K562 (cell line): Measurements from ENCODE around the gene CEACAM20. TPM values are rescaled to one million over a fixed set of nuclear protein-coding genes. Genes with fewer than 3 reads are reported as not detected.
A peak's percentile ranks its signal among the peaks of the same experiment; 100 is the strongest.

Source experiments
- ATAC-seq: fragments of 200-7000 bp; cut with Tn5 transposase; 3 replicates; pipeline ENCODE4 v1.9.1; 2020; ENCODE audit warnings: moderate library complexity
- BruUV-seq: library from RNA; stranded (reverse); fragments of 400-500 nt; replicated peaks from 2 replicates; lab custom pipeline; 2021; lab: Mats Ljungman, UMichigan
- CTCF ChIA-PET: fragments of 300-600 bp; formaldehyde crosslinking; extraction: SDS; loops from one replicate; lab custom pipeline; 2021; ENCODE audit warnings: low intra/inter-chr PET ratio; lab: Yijun Ruan, JAX
- POLR2A ChIA-PET: fragments of 300-600, 350-650 bp; sonication (Branson Sonifier 250); formaldehyde crosslinking; extraction: SDS; loops from one replicate; lab custom pipeline; 2021; ENCODE audit warnings: antibody characterized with exemption, inconsistent platforms; lab: Yijun Ruan, JAX
- DNase-seq, 4 experiments: peaks; one replicate each; pipeline versions ENCODE4 v3.0.0 to v3.0.0-alpha.2; 2011 to 2018; ENCODE audit warnings: low spot score in 3 of 4, mixed read lengths in 3 of 4; ENCODE audit errors: extremely low read depth in 1 of 4
- FAIRE-seq: peaks from 2 replicates; lab custom pipeline; 2011; peaks lifted over from hg19 to GRCh38; lab: Jason Lieb, UNC
- H2AFZ ChIP-seq: 2 replicates; pipeline ENCODE4 v1.6.0; 2011; ENCODE audit warnings: low read depth, low read length, control low read depth, inconsistent platforms
- H3K27ac ChIP-seq: fragments of 200-600 bp; 3 replicates; pipeline ENCODE4 v1.8.0; 2011; ENCODE audit warnings: low read depth, mild to moderate bottlenecking, control low read depth, inconsistent platforms, low read length, moderate library complexity, mixed read lengths; ENCODE audit errors: extremely low read depth
- H3K27me3 ChIP-seq, 2 experiments: fragments of 300-600 bp in 1 of 2; 2 replicates in 1 of 2; 3 replicates in 1 of 2; pipeline versions ENCODE4 v1.6.0 to v1.8.0; 2011; ENCODE audit warnings: inconsistent platforms in 2 of 2, low read length in 2 of 2, mild to moderate bottlenecking in 1 of 2, mixed read lengths in 1 of 2, moderate library complexity in 1 of 2; ENCODE audit not compliant: control insufficient read depth in 2 of 2, insufficient read depth in 2 of 2
- H3K36me3 ChIP-seq: fragments of 300-600 bp; 3 replicates; pipeline ENCODE4 v1.8.0; 2011; ENCODE audit warnings: mild to moderate bottlenecking, low read length, inconsistent platforms; ENCODE audit not compliant: control insufficient read depth, insufficient read depth
- H3K4me1 ChIP-seq, 2 experiments: fragments of 200-600 bp in 1 of 2; replicated peaks in 1 of 2; 2 replicates in 1 of 2; 3 replicates in 1 of 2; pipeline versions ENCODE4 v1.5.1 to v1.8.0; 2011; ENCODE audit warnings: inconsistent platforms in 2 of 2, low read length in 2 of 2, mild to moderate bottlenecking in 1 of 2, mixed read lengths in 1 of 2, moderate library complexity in 1 of 2; ENCODE audit not compliant: control insufficient read depth in 2 of 2, insufficient read depth in 2 of 2
- H3K4me2 ChIP-seq: 2 replicates; pipeline ENCODE4 v1.6.1; 2011; ENCODE audit warnings: low read length, control low read depth, inconsistent platforms, mixed read lengths; ENCODE audit not compliant: insufficient read depth
- H3K4me3 ChIP-seq: fragments of 200-600 bp; sonication (generic), shearing (Covaris generic); 2 replicates; pipeline ENCODE4 v1.5.1; 2016; ENCODE audit warnings: control low read depth, inconsistent platforms
- H3K79me2 ChIP-seq: fragments of 200-600 bp; 3 replicates; pipeline ENCODE4 v1.8.0; 2011; ENCODE audit warnings: low read length, inconsistent platforms; ENCODE audit not compliant: control insufficient read depth, insufficient read depth
- H3K9ac ChIP-seq, 2 experiments: 2 replicates each; pipeline versions ENCODE4 v1.6.0 to v1.6.1; 2011; ENCODE audit warnings: low read depth in 2 of 2, low read length in 2 of 2, control low read depth in 1 of 2, inconsistent platforms in 1 of 2, mild to moderate bottlenecking in 1 of 2, mixed read lengths in 1 of 2; ENCODE audit not compliant: insufficient read depth in 1 of 2
- H3K9me1 ChIP-seq: one replicate; pipeline ENCODE4 v1.6.0; 2011; ENCODE audit warnings: inconsistent platforms, mild to moderate bottlenecking, low read length, moderate library complexity; ENCODE audit not compliant: control insufficient read depth, insufficient read depth
- H3K9me3 ChIP-seq: replicated peaks from 2 replicates; pipeline ENCODE4 v1.5.1; 2011; ENCODE audit warnings: low read depth, low read length, inconsistent platforms; ENCODE audit not compliant: control insufficient read depth, insufficient read depth
- H4K20me1 ChIP-seq: replicated peaks from 2 replicates; pipeline ENCODE4 v1.6.1; 2011; ENCODE audit warnings: low read length, inconsistent platforms, mixed read lengths; ENCODE audit not compliant: control insufficient read depth, insufficient read depth
- ADNP ChIP-seq: fragments of 200-800 bp; sonication (Bioruptor generic); IDR thresholded peaks from 2 replicates; pipeline ENCODE4 v1.6.1; 2016; ENCODE audit warnings: missing genetic modification characterization, missing compliant biosample characterization
- BCOR ChIP-seq: fragments of 450-650 bp; IDR thresholded peaks from 2 replicates; pipeline ENCODE4 v1.6.1; 2016
- CBX1 ChIP-seq: sonication (generic); IDR thresholded peaks from 2 replicates; pipeline ENCODE4 v1.6.1; 2016; ENCODE audit warnings: antibody characterized with exemption, low read depth, mild to moderate bottlenecking
- CHD4 ChIP-seq: fragments of 200-600 bp; sonication (generic); IDR thresholded peaks from 3 replicates; pipeline ENCODE4 v1.6.1; 2012; ENCODE audit warnings: low read depth, mild to moderate bottlenecking, mixed read lengths, low read length, inconsistent platforms; ENCODE audit not compliant: insufficient read depth, insufficient replicate concordance, poor library complexity, severe bottlenecking
- E2F6 ChIP-seq, 2 experiments: IDR thresholded peaks; 2 replicates each; pipeline ENCODE4 v1.6.1; 2011; ENCODE audit warnings: borderline replicate concordance in 1 of 2, control low read depth in 1 of 2, low read depth in 1 of 2, low read length in 1 of 2, mild to moderate bottlenecking in 1 of 2, mixed read lengths in 1 of 2, moderate library complexity in 1 of 2; ENCODE audit not compliant: insufficient read depth in 1 of 2, insufficient read length in 1 of 2, poor library complexity in 1 of 2, severe bottlenecking in 1 of 2; ENCODE audit errors: extremely low read depth in 1 of 2
- FOXM1 ChIP-seq, 2 experiments: fragments of 450-650 bp in 1 of 2; sonication (generic) in 1 of 2; formaldehyde crosslinking in 1 of 2; IDR thresholded peaks; 2 replicates each; pipeline versions ENCODE4 v1.6.1 to v1.9.0; 2017 to 2022; ENCODE audit warnings: low read depth in 2 of 2, mild to moderate bottlenecking in 2 of 2, missing genetic modification reagents in 1 of 2, moderate library complexity in 1 of 2
- IRF9 ChIP-seq: fragments of 450-650 bp; IDR thresholded peaks from 2 replicates; pipeline ENCODE4 v1.6.1; 2016; ENCODE audit warnings: missing biosample characterization, missing genetic modification characterization
- KDM1A ChIP-seq, 2 experiments: fragments of 450-650 bp; IDR thresholded peaks; 2 replicates each; pipeline ENCODE4 v1.6.1; 2016; ENCODE audit warnings: mild to moderate bottlenecking in 2 of 2
- NFIC ChIP-seq: fragments of 450-650 bp; IDR thresholded peaks from 2 replicates; pipeline ENCODE4 v1.6.1; 2017; ENCODE audit warnings: mild to moderate bottlenecking, inconsistent platforms
- RBM25 ChIP-seq: fragments of 200-400 bp; formaldehyde crosslinking; IDR thresholded peaks from 2 replicates; pipeline ENCODE4 v1.6.1; 2018; ENCODE audit warnings: low read length, low read depth, moderate library complexity; ENCODE audit not compliant: severe bottlenecking
- SIN3B ChIP-seq: fragments of 450-650 bp; IDR thresholded peaks from 2 replicates; pipeline ENCODE4 v1.6.1; 2017; ENCODE audit warnings: low read depth, mild to moderate bottlenecking, moderate library complexity
- ZFP36 ChIP-seq: fragments of 150-350 bp; IDR thresholded peaks from 2 replicates; pipeline ENCODE4 v1.6.1; 2018; ENCODE audit warnings: low read length, low read depth; ENCODE audit not compliant: partially characterized antibody
- WGBS: fragments of 100-300 bp; shearing (Covaris generic); methylation state at CpG from one replicate; pipeline ENCODE4 v1.1.6; 2016; ENCODE audit warnings: low coverage, mixed read lengths; ENCODE audit not compliant: insufficient coverage; ENCODE audit errors: missing lambda C conversion rate; 5-methylcytosine and 5-hydroxymethylcytosine counted together
- in situ Hi-C: fragments of 300-500 bp; cut with MboI; formaldehyde crosslinking; loops from 4 replicates; pipeline ENCODE4 v1.15.0; 2018; ENCODE audit warnings: inconsistent platforms, mixed read lengths
- intact Hi-C: fragments of 100-400 bp; cut with micrococcal nuclease; formaldehyde crosslinking; loops from 2 replicates; pipeline ENCODE4 v1.14.2; 2022
- polyA plus RNA-seq, 8 experiments: library from polyadenylated mRNA; depleted of rRNA in 4 of 8; stranded (reverse) in 5 of 8; unstranded in 3 of 8; fragments of >200 nt; fragmentation: Nextera tagmentation in 2 of 8; fragmentation: Illumina TruSeq in 1 of 8; extraction: Ambion mirVana in 2 of 8; extraction: Trizol in 1 of 8; gene quantifications; 2 replicates each; pipeline versions ENCODE4 v1.2.1 to v1.2.3, GENCODE V29; 2011 to 2014; ENCODE audit warnings: inconsistent platforms in 1 of 8, missing spikeins in 1 of 8
- total RNA-seq, 7 experiments: library from RNA; depleted of rRNA in 6 of 7; stranded (reverse); fragments of >200 nt in 6 of 7; fragmentation: Illumina TruSeq in 2 of 7; extraction: Trizol in 2 of 7; gene quantifications; 2 replicates each; pipeline versions ENCODE4 v1.2.1 to v1.2.3, GENCODE V29; 2011 to 2021; ENCODE audit warnings: low replicate concordance in 1 of 7

The CEACAM20 gene
- total and polyA plus RNA-seq, 9 of the 15 experiments (the other 6 are each of a cell fraction or from before 2014, with no cell fraction given): not detected

- H3K4me3 ChIP-seq: no peak overlapping the region
- no peak for ATAC-seq
- no peak for DNase-seq
- no peaks in the 10 kb centered on the region for H4K20me1 ChIP-seq
- H3K9me1 ChIP-seq: no peaks in the 10 kb centered on the region
- in situ Hi-C loops: no loop called here
- peaks cover 2 to 24% of the 10 kb centered on the region in 2 experiments; a peak in 2 of 5 replicates for H3K27me3 ChIP-seq
- no peak overlapping the region for H3K27ac ChIP-seq
- ChIA-PET POLR2A (interaction anchor here (0.7 to 1.1 kb wide), 3 partner anchors 9 to 14 kb away, joined by 3 read pairs; no protein-coding TSS in a partner anchor), CTCF (no interaction called here)
- H3K79me2 ChIP-seq: no peaks in the 10 kb centered on the region
- no peaks in the 10 kb centered on the region; the same call in 1 of the 2 replicates for H3K9me3 ChIP-seq
- BruUV-seq: no TSS peak
- H3K4me2 ChIP-seq: no peak overlapping the region
- intact Hi-C loops: no loop called here
- FAIRE-seq: no peak
- no peaks in the 10 kb centered on the region for H3K4me1 ChIP-seq
- no peak overlapping the region for H3K9ac ChIP-seq
- H2AFZ ChIP-seq: no peak overlapping the region
- WGBS: 0% methylated on average over 1 of the region's 1 CpG
- TF ChIP-seq ADNP (tag) (0 out of 2 replicates have a peak, but pooled peaks have one; percentile 40), BCOR (peak; percentile 92), NFIC (no peak), SIN3B (no peak), CHD4 (peak; percentile 27), FOXM1 (IDR thresholded peaks at IDR 0.05; ENCODE audit: low read depth) (no peak), FOXM1 (CRISPR knock-in tag; IDR thresholded peaks at IDR 0.05; ENCODE audit: low read depth) (no peak), RBM25 (peak; percentile 92), CBX1 (0 out of 2 replicates have a peak, but pooled peaks have one; percentile 26), ZFP36 (peak; percentile 47), KDM1A (IDR thresholded peaks at IDR 0.05) (peak in 1 of 2 experiments; percentile 29; a peak in 1 of 4 replicates), IRF9 (no peak), E2F6 (IDR thresholded peaks at IDR 0.05; ENCODE audit: borderline replicate concordance in 1 of 2, extremely low read depth in 1 of 2, insufficient read depth in 1 of 2, insufficient read length in 1 of 2, low read depth in 1 of 2, low read length in 1 of 2, poor library complexity in 1 of 2, severe bottlenecking in 1 of 2) (no peak)
- H3K36me3 ChIP-seq: no peaks in the 10 kb centered on the region
These were observed 13.6 kb downstream of the CEACAM20 start for GRCh38 chr19:44515907-44516306.
